DND-41 (cell line): ENCODE measurements around the gene USP22.

ENCODE experiments used
- ATAC-seq: fragments of 200-7000 bp; cut with Tn5 transposase; 3 replicates; pipeline ENCODE4 v1.9.1; 2021; ENCODE audit warnings: low read depth; ENCODE audit not compliant: insufficient read depth
- DNase-seq: peaks from one replicate; pipeline ENCODE4 v3.0.0-alpha.2; 2020
- H2AFZ ChIP-seq: 2 replicates; pipeline ENCODE4 v1.6.0; 2012; ENCODE audit warnings: low read depth, low read length
- H3K27ac ChIP-seq: 2 replicates; pipeline ENCODE4 v1.5.1; 2012; ENCODE audit warnings: low read length, inconsistent platforms
- H3K27me3 ChIP-seq: fragments of 200-600 bp; sonication (generic); 2 replicates; pipeline ENCODE4 v1.6.0; 2012; ENCODE audit warnings: low read length, mild to moderate bottlenecking, inconsistent platforms; ENCODE audit not compliant: insufficient read depth, poor library complexity
- H3K36me3 ChIP-seq: 2 replicates; pipeline ENCODE4 v1.5.1; 2012; ENCODE audit warnings: low read length, inconsistent platforms; ENCODE audit not compliant: insufficient read depth
- H3K4me1 ChIP-seq: 2 replicates; pipeline ENCODE4 v1.5.1; 2012; ENCODE audit warnings: mild to moderate bottlenecking, low read length; ENCODE audit not compliant: insufficient read depth
- H3K4me2 ChIP-seq: 2 replicates; pipeline ENCODE4 v1.6.0; 2012; ENCODE audit warnings: mild to moderate bottlenecking, moderate library complexity, low read length, inconsistent platforms; ENCODE audit not compliant: insufficient read depth
- H3K4me3 ChIP-seq, 2 experiments: fragments of 200-600 bp in 1 of 2; shearing (Covaris generic) in 1 of 2; 2 replicates each; pipeline ENCODE4 v1.5.1; 2012 to 2016; ENCODE audit warnings: inconsistent platforms in 2 of 2, low read length in 2 of 2, mild to moderate bottlenecking in 2 of 2, low read depth in 1 of 2, moderate library complexity in 1 of 2
- H3K79me2 ChIP-seq: 2 replicates; pipeline ENCODE4 v1.6.0; 2012; ENCODE audit warnings: low read length, inconsistent platforms; ENCODE audit not compliant: insufficient read depth
- H3K9ac ChIP-seq: 2 replicates; pipeline ENCODE4 v1.6.0; 2012; ENCODE audit warnings: low read depth, mild to moderate bottlenecking, inconsistent platforms, low read length, moderate library complexity
- H3K9me3 ChIP-seq: 2 replicates; pipeline ENCODE4 v1.5.1; 2012; ENCODE audit warnings: low read length, moderate library complexity, mild to moderate bottlenecking, inconsistent platforms; ENCODE audit not compliant: insufficient read depth, severe bottlenecking
- H4K20me1 ChIP-seq: 2 replicates; pipeline ENCODE4 v1.6.0; 2012; ENCODE audit warnings: low read length; ENCODE audit not compliant: insufficient read depth
- CTCF ChIP-seq: IDR thresholded peaks from 2 replicates; pipeline ENCODE4 v1.5.1; 2012; ENCODE audit warnings: borderline replicate concordance, low read length, moderate library complexity, mild to moderate bottlenecking; ENCODE audit not compliant: poor library complexity, severe bottlenecking; ENCODE audit errors: extremely low read depth
- EZH2 ChIP-seq: IDR thresholded peaks from 3 replicates; pipeline ENCODE4 v1.6.1; 2012; ENCODE audit warnings: borderline replicate concordance, low read depth, mild to moderate bottlenecking, moderate library complexity, low read length, inconsistent platforms; ENCODE audit not compliant: severe bottlenecking

USP22 gene

GRCh38 chr17:20989991-20990855 lies 52.6 kb downstream of the USP22 start:
- H3K27ac ChIP-seq, result no peak overlapping the region
- DNase-seq, result no peak
- H3K4me1 ChIP-seq, result no peaks in the 10 kb centered on the region
- TF ChIP-seq EZH2, result no peak
- no peak for TF ChIP-seq CTCF
- H3K36me3 ChIP-seq, result no peaks in the 10 kb centered on the region
- no peak for ATAC-seq
- no peaks in the 10 kb centered on the region for H3K27me3 ChIP-seq
- no peak overlapping the region for H3K4me2 ChIP-seq
- H3K4me3 ChIP-seq, result no peak overlapping the region
- H3K9ac ChIP-seq, result no peak overlapping the region
- no peak overlapping the region for H2AFZ ChIP-seq
- no peaks in the 10 kb centered on the region for H3K79me2 ChIP-seq
- peaks cover 4% of the 10 kb centered on the region for H4K20me1 ChIP-seq
- H3K9me3 ChIP-seq, result no peaks in the 10 kb centered on the region

- H3K9ac ChIP-seq, result no peak overlapping the region
- H3K4me1 ChIP-seq, result no peaks in the 10 kb centered on the region
- H3K27me3 ChIP-seq, result no peaks in the 10 kb centered on the region
- no peak for TF ChIP-seq CTCF
- no peak for TF ChIP-seq EZH2
- H3K4me2 ChIP-seq, result no peak overlapping the region
- H3K9me3 ChIP-seq, result no peaks in the 10 kb centered on the region
- H3K27ac ChIP-seq, result no peak overlapping the region
- H2AFZ ChIP-seq, result no peak overlapping the region
- no peak for ATAC-seq
- no peak overlapping the region for H3K4me3 ChIP-seq
- no peak for DNase-seq
- no peaks in the 10 kb centered on the region for H3K36me3 ChIP-seq
- H4K20me1 ChIP-seq, result peaks cover 4% of the 10 kb centered on the region
- no peaks in the 10 kb centered on the region for H3K79me2 ChIP-seq
These were observed 53.3 kb downstream of the USP22 start for GRCh38 chr17:20989481-20989880.

- no peaks in the 10 kb centered on the region for H3K4me1 ChIP-seq
- no peak overlapping the region for H3K9ac ChIP-seq
- H2AFZ ChIP-seq, result no peak overlapping the region
- TF ChIP-seq CTCF (no peak), EZH2 (no peak)
- no peak overlapping the region for H3K4me3 ChIP-seq
- no peak overlapping the region for H3K27ac ChIP-seq
- H3K27me3 ChIP-seq, result no peaks in the 10 kb centered on the region
- H3K4me2 ChIP-seq, result no peak overlapping the region
- H4K20me1 ChIP-seq, result peaks cover 4% of the 10 kb centered on the region
- no peaks in the 10 kb centered on the region for H3K36me3 ChIP-seq
- no peak for DNase-seq
- no peaks in the 10 kb centered on the region for H3K9me3 ChIP-seq
- ATAC-seq, result no peak
- H3K79me2 ChIP-seq, result no peaks in the 10 kb centered on the region
These were observed 53.9 kb downstream of the USP22 start for GRCh38 chr17:20988896-20989295.
